ENCODE measurements around the gene FGF6.
A peak's percentile ranks its signal among the peaks of the same experiment; 100 is the strongest.

Gene FGF6

DNA sequence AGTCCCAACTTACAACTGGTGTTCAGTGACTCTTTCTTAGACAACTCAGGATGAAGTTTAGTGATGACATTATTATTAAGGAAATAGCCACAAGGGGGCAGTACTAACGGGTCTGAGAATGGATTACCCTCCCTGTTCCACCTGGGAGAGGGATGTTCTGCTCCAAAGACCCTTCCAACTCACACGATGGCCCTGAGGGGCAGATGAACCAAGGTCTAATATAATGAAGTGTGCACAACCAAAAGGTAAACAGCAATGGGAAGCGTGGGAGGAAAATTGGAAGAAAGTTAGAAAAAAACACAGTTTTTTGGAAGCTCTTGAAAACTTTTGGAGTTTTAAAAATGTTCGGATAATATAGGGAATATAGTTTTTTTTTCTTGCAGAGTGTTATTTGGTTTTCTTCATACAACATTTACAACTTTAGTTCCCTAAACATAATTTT is 24.0 kb downstream of the FGF6 start:
- peak; percentile 59 for TF ChIP-seq CTCF (IDR thresholded peaks at IDR 0.05; ENCODE audit: low read length, missing control alignments)
- DNase-seq (ENCODE audit: low read depth) = peak; percentile 50
- H3K4me3 ChIP-seq (replicated peaks; ENCODE audit: low read depth, low read length) = no peak overlapping the region

- DNase-seq (ENCODE audit: low read depth) = no peak
- TF ChIP-seq CTCF (IDR thresholded peaks at IDR 0.05; ENCODE audit: low read length, missing control alignments) = no peak
- no peak overlapping the region for H3K4me3 ChIP-seq (replicated peaks; ENCODE audit: low read depth, low read length)
Measured at GRCh38 chr12:4420138-4420670, 25.4 kb downstream of the FGF6 start.

GRCh38 chr12:4418913-4419312 is 26.7 kb downstream of the FGF6 start:
- TF ChIP-seq CTCF (IDR thresholded peaks at IDR 0.05; ENCODE audit: low read length, missing control alignments) = no peak
- H3K4me3 ChIP-seq (replicated peaks; ENCODE audit: low read depth, low read length) = no peak overlapping the region
- no peak for DNase-seq (ENCODE audit: low read depth)

DNA sequence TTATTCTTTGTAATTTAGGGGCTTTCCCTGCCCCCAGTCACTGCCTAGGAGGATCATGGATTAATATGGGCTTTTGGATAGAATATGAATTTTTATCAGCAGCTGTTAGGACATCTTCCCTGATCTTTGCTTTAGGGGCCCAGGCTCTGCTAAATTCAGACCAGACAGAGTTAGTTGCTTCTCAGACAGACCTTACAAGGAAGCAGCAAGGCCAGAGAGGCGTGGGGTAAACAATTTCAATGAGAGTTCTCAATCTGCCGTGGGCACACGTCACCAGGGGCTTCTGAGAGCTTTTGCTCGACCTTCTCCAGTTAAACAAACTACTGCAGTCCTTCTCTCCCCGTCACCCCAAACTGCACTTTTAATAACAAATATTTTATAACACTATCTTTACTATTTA is 27.7 kb downstream of the FGF6 start:
- no peak for TF ChIP-seq CTCF (IDR thresholded peaks at IDR 0.05; ENCODE audit: low read length, missing control alignments)
- no peak overlapping the region for H3K4me3 ChIP-seq (replicated peaks; ENCODE audit: low read depth, low read length)
- DNase-seq (ENCODE audit: low read depth) = no peak

DNA sequence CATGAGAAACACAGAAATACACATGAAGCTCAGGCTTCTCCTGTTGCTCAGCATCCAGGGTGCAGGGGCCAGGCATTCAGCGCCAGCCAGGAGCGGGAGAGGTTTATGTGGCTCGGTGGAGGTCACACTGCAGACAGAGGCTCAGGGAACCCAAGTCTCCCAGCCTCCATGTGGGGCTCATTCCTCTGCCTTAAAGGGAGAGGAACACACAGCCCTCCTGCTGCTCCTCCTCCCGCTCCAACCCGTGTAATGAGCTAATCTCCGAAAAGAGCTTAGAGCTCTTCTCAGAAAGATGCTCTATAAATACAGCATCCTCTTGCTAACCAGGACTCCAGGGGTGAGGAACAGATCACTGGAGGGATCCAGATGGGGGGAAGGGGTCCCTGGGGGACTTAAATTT is 28.2 kb downstream of the FGF6 start:
- no peak for TF ChIP-seq CTCF (IDR thresholded peaks at IDR 0.05; ENCODE audit: low read length, missing control alignments)
- H3K4me3 ChIP-seq (replicated peaks; ENCODE audit: low read depth, low read length) = no peak overlapping the region
- DNase-seq (ENCODE audit: low read depth) = no peak

- H3K4me3 ChIP-seq (replicated peaks; ENCODE audit: low read depth, low read length) = no peak overlapping the region
- TF ChIP-seq CTCF (IDR thresholded peaks at IDR 0.05; ENCODE audit: low read length, missing control alignments) = no peak
- no peak for DNase-seq (ENCODE audit: low read depth)
Measured at GRCh38 chr12:4416276-4416675, 29.3 kb downstream of the FGF6 start.

- no peak overlapping the region for H3K4me3 ChIP-seq (replicated peaks; ENCODE audit: low read depth, low read length)
- DNase-seq (ENCODE audit: low read depth) = no peak
- TF ChIP-seq CTCF (IDR thresholded peaks at IDR 0.05; ENCODE audit: low read length, missing control alignments) = no peak
Measured at GRCh38 chr12:4412465-4412864, 33.1 kb downstream of the FGF6 start.
